ENCODE measurements around the gene TLR4.

TLR4 gene

DNA sequence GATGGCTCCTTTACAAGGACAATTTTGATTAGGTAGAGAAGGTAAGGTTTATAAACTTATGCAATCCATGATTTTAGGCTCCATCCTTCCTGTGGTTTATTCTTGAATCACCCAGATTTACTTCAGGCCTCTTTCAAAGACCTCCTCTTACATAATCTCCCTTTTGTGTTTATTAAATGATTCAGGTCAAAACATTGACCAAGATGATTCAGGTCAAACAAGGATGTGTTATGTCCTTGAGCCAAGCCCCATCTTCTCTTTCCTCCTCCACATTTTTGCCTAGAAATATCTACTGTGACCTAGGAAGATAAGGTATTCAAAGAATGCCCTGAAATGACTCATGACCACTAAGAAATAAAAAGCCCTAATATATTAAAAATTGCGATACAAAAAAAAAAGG is 31.8 kb upstream of the TLR4 start:
- H3K4me3 ChIP-seq (ENCODE audit: low read depth, low read length), result no peak overlapping the region
- TF ChIP-seq, protein P1, sequence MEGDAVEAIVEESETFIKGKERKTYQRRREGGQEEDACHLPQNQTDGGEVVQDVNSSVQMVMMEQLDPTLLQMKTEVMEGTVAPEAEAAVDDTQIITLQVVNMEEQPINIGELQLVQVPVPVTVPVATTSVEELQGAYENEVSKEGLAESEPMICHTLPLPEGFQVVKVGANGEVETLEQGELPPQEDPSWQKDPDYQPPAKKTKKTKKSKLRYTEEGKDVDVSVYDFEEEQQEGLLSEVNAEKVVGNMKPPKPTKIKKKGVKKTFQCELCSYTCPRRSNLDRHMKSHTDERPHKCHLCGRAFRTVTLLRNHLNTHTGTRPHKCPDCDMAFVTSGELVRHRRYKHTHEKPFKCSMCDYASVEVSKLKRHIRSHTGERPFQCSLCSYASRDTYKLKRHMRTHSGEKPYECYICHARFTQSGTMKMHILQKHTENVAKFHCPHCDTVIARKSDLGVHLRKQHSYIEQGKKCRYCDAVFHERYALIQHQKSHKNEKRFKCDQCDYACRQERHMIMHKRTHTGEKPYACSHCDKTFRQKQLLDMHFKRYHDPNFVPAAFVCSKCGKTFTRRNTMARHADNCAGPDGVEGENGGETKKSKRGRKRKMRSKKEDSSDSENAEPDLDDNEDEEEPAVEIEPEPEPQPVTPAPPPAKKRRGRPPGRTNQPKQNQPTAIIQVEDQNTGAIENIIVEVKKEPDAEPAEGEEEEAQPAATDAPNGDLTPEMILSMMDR (IDR thresholded peaks at IDR 0.05; ENCODE audit: low read depth, low read length, missing control alignments), result no peak
- no peak for DNase-seq (ENCODE audit: low read depth)

DNA sequence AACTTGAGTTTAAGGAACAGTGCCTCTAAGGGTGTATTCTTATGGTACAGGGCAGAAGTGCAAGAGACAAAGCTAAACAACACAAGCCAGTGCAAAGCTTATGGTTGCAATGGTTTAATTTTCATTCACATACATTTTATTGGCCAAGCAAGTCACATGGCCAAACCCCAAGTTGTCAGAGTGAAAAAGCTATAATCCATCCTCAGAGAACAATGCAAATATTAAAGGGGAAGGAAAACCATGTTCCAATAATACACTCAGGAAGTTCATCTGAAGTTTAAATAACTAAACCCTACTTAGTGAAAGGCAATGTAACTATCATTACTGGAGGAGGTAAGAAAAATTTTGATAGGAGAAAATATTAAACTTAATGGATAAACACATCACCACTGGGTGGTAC is 26.6 kb upstream of the TLR4 start:
- H3K4me3 ChIP-seq (ENCODE audit: low read depth, low read length), result no peak overlapping the region
- TF ChIP-seq, protein P1 (IDR thresholded peaks at IDR 0.05; ENCODE audit: low read depth, low read length, missing control alignments), result no peak
- DNase-seq (ENCODE audit: low read depth), result no peak

DNA sequence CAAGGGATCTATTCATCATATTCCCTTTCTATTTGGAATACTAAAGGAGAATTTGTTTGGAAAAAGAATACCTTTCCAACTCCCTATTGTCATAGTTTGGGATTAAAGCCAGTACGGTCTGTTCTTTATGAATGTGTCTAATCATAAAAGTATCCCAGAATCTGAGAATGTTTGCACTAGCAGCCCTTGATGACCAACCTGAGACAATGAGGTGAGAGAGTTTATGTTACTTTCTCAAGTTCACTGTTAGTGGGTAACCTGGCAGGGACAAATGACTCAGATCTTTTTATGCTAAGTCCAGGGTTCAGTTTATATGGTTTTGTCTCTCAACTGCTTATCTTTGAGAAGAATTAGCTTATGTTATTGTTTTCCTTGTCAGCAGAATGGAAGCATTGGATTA is 25.3 kb upstream of the TLR4 start:
- no peak for DNase-seq (ENCODE audit: low read depth)
- TF ChIP-seq, protein P1 (IDR thresholded peaks at IDR 0.05; ENCODE audit: low read depth, low read length, missing control alignments), result no peak
- no peak overlapping the region for H3K4me3 ChIP-seq (ENCODE audit: low read depth, low read length)

DNA sequence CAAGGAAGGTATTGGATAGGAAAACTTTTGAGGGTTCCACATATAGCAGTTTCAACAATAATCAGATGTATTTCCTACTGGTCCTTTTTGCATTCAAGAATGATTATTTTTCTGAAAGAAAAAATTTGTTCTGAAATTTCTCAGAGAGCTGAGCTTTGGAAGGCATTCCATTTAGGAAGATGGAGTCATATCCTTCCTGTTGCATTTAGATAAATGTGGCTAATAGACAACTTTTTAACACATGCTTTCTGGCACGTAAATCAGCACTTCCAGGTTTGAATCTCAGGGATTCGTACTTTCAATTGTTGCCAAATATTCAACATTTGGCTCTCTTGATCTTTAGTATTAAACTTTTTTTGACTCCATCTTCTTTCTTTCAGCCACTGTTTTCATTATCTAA is 24.8 kb upstream of the TLR4 start:
- TF ChIP-seq, protein P1 (IDR thresholded peaks at IDR 0.05; ENCODE audit: low read depth, low read length, missing control alignments), result no peak
- no peak for DNase-seq (ENCODE audit: low read depth)
- H3K4me3 ChIP-seq (ENCODE audit: low read depth, low read length), result no peak overlapping the region

DNA sequence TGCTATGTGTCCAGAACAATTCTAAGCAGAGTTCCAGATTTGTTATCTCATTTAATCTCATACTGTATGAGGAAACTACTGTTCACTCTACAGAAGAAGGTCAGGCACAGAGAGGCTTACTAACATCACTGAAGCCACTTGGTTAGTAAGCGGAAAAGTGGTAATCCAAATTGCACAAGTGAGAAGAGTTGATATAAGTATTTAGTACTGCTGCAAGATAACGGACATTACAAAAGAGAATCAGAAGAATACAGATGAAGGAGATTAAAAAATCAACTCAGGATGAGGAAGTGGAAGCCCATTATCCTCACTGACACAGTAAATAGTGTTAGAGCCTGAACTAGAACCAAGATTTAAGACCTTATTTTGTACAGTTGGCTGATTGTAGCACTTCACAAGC is 22.3 kb upstream of the TLR4 start:
- DNase-seq (ENCODE audit: low read depth), result no peak
- TF ChIP-seq, protein P1 (IDR thresholded peaks at IDR 0.05; ENCODE audit: low read depth, low read length, missing control alignments), result no peak
- no peak overlapping the region for H3K4me3 ChIP-seq (ENCODE audit: low read depth, low read length)

DNA sequence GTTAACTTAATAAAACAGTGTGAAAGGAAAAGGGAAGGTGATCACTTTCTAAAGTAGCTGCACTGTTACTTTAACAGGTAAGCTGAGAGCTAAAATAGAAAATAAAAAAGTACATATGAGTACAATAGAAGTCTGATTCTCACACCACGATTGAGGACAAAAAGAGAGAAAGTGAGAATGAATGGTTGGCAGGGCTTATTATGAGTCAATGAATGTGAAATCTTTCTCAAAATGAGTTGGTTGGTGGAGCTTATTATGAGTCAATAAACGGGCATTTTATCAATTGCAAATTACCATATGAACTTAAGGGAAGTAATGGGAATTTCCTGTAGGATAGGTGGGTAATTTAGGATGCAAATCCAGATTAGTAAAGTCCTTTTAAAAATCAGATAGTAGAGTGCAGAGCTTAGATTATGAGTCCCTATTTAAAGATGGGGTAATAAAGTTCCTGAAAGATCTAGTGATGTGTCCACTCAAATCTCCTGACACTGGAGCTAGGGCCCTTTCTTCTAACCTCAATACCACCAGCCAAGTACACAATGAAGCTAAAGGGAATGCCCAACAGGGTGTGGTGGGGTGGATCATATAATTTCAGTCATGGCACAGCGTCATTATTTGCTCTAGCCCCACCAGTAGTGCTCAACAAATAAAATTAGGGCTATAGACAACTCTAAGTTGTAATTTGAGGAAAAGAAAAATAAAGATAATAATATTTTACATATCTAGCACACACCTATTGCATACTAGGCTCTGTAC is 21.1 kb upstream of the TLR4 start:
- TF ChIP-seq, protein P1 (IDR thresholded peaks at IDR 0.05; ENCODE audit: low read depth, low read length, missing control alignments), result no peak

DNA sequence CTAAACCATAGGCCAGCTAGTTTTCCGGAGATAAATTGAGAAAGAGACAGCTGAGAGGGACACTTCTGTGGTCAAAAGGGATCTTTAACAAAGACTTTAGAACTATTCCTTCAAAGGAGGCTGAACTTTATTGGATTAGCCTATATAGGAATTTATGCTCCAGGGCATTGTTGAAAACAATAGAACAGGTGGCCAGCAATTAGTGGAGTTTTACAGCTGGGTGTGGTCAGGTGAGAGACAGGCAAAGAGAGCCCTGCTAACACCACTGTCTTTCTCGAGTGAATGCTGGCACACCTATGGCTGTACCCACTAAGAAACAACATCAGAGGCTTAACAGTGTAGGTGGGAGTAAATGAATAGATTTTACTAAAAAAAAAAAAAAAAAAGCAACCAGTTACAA is 16.7 kb upstream of the TLR4 start:
- TF ChIP-seq, protein P1 (IDR thresholded peaks at IDR 0.05; ENCODE audit: low read depth, low read length, missing control alignments), result no peak
- DNase-seq (ENCODE audit: low read depth), result no peak
- no peak overlapping the region for H3K4me3 ChIP-seq (ENCODE audit: low read depth, low read length)

More for the DNA sequence above, 21.1 kb upstream of the TLR4 start:
- no peak for DNase-seq (ENCODE audit: low read depth)
- H3K4me3 ChIP-seq (ENCODE audit: low read depth, low read length), result no peak overlapping the region
